ENCODE measurements around the gene NANOS2. TPM values are rescaled to one million over a fixed set of nuclear protein-coding genes. Genes with fewer than 3 reads are reported as not detected.

The NANOS2 gene
- total RNA-seq, 6 experiments from 2014 or later = not detected

DNA sequence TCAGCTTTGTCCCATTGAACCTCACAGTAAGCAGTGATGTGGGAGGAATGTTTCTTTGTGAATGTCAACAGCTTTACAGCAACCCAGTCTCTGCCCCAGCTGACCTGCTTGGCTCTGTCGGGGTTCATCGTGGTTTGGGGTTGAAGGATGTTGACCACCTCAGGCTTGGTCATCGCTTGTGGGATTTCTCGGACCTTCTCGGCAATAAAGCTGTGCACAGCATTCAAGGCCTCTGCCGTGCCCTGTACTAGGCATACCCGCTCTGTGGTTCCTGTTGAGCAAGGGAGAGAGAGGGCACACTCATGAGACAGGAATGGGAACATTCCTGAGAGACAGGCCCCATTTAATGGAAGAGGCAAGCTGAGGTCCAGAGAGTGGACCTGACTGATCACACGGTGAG lies 39.1 kb upstream of the NANOS2 start:
- ATAC-seq (no peak), DNase-seq (no peak)
- Histone ChIP-seq H3K27me3 (no peaks in the 10 kb centered on the region), H3K9me3 (no peaks in the 10 kb centered on the region), H3K36me3 (no peaks in the 10 kb centered on the region), H3K27ac (no peak overlapping the region), H3K4me1 (no peaks in the 10 kb centered on the region), H3K4me3 (no peak overlapping the region)
- no CpG with 5 or more reads among the region's 8 CpGs for WGBS (ENCODE audit: insufficient coverage, low coverage, low lambda C conversion rate, missing lambda C conversion rate)
- TF ChIP-seq POLR2A (IDR thresholded peaks at IDR 0.05) = no peak
- TF ChIP-seq, protein P1, sequence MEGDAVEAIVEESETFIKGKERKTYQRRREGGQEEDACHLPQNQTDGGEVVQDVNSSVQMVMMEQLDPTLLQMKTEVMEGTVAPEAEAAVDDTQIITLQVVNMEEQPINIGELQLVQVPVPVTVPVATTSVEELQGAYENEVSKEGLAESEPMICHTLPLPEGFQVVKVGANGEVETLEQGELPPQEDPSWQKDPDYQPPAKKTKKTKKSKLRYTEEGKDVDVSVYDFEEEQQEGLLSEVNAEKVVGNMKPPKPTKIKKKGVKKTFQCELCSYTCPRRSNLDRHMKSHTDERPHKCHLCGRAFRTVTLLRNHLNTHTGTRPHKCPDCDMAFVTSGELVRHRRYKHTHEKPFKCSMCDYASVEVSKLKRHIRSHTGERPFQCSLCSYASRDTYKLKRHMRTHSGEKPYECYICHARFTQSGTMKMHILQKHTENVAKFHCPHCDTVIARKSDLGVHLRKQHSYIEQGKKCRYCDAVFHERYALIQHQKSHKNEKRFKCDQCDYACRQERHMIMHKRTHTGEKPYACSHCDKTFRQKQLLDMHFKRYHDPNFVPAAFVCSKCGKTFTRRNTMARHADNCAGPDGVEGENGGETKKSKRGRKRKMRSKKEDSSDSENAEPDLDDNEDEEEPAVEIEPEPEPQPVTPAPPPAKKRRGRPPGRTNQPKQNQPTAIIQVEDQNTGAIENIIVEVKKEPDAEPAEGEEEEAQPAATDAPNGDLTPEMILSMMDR (IDR thresholded peaks at IDR 0.05) = no peak
- intact Hi-C loops (cut with DNase I) = no loop called here

DNA sequence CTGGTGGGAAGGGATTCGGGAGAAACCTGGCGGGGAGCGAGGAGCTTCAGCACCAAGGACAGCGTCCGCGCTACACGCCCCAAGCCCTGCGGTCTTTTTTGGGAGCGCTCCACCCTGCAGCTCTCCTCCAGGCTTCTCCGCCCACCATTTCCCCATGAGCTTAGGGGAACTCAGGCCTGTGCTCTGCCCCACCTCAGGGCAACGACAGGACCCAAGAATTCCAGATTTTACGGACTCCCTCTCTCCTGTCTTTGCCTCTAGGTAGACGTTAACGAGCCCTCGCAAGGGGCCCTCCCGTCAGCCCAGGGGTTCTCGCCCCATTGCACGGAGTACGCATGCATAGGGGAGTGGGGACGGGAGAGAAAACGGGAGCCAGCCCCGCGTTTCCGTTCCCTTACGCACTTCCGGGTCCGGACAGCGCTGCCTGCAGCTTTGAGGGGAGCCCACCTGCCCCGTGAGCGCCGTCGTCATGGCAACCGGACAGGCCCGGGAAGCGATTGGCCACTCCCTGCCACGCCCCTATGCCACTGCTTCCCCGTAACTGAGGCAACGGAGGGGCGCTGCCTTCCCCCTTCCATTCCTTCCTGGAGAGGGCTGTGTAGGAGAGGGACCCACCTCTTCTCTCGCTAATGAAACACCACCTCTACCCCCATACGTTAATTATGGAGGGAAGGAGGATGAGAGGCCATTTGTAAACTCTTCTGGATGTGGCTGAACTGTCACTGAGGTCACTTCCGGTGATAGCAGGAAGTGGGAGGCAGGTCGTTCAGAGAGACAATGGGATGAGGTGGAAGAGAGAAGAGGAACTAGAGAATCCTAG lies 38.3 kb upstream of the NANOS2 start:
- no peaks in the 10 kb centered on the region for H3K36me3 ChIP-seq
- WGBS (ENCODE audit: insufficient coverage, low coverage, low lambda C conversion rate, missing lambda C conversion rate) = 0% methylated on average over 4 of the region's 43 CpGs
- intact Hi-C loops (cut with DNase I) = no loop called here
- DNase-seq = peak in 1 of 3 donors; percentile 30
- no peaks in the 10 kb centered on the region for H3K4me1 ChIP-seq
- H3K9me3 ChIP-seq = no peaks in the 10 kb centered on the region
- H3K4me3 ChIP-seq = no peak overlapping the region
- no peak overlapping the region for H3K27ac ChIP-seq
- H3K27me3 ChIP-seq = no peaks in the 10 kb centered on the region
- ATAC-seq = peak; percentile 33 to 67 (median 51)
- TF ChIP-seq, protein P1 (IDR thresholded peaks at IDR 0.05) = no peak
- no peak for TF ChIP-seq POLR2A (IDR thresholded peaks at IDR 0.05)

DNA sequence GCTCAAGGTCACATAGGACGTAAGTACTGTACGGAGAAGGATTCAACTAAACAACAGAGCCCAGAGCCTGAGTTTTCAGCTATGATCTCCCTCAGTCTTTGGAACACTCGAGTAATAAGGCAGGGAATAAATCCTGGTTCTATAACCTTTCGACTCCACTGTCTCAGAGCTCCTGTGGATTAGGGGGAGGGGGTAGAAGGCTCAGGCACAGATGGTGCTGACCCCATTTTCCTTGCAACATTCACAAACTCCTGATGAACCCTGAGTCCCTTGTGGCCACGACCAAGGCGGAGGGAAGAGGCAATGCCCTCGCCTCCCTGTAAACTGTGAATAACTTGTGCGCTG lies 37.7 kb upstream of the NANOS2 start:
- no peak for ATAC-seq
- intact Hi-C loops (cut with DNase I) = no loop called here

DNA sequence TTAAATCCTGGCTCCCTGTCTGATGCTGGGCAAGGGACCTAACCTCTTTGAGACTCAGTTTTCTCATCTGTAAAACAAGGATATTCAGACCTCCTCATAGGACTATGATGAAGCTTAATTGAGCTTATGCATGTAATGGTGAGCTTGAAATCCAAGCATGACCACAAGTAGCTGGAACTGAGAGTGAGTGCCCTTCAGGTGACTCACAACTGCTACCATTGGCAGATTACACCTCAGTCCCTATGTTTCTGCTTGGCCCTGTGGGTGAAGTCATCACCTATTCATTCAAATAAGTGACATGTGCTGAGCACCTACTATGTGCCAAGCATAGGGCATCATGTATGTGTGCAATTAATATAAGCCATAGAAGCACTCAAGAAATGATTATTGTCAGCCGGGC lies 33.3 kb upstream of the NANOS2 start:
- Histone ChIP-seq H3K4me3 (no peak overlapping the region), H3K27me3 (no peaks in the 10 kb centered on the region), H3K36me3 (no peaks in the 10 kb centered on the region), H3K9me3 (no peaks in the 10 kb centered on the region), H3K4me1 (no peaks in the 10 kb centered on the region), H3K27ac (no peak overlapping the region)
- ATAC-seq (no peak), DNase-seq (no peak)
- WGBS (ENCODE audit: insufficient coverage, low coverage, low lambda C conversion rate, missing lambda C conversion rate) = 100% methylated on average over 1 of the region's 1 CpG
- TF ChIP-seq, protein P1 (IDR thresholded peaks at IDR 0.05) = no peak
- TF ChIP-seq POLR2A (IDR thresholded peaks at IDR 0.05) = no peak
- intact Hi-C loops (cut with DNase I) = no loop called here

More for the DNA sequence above, 37.7 kb upstream of the NANOS2 start:
- no peak for TF ChIP-seq POLR2A (IDR thresholded peaks at IDR 0.05)
- TF ChIP-seq, protein P1 (IDR thresholded peaks at IDR 0.05) = no peak
- H3K9me3 ChIP-seq = no peaks in the 10 kb centered on the region
- WGBS (ENCODE audit: insufficient coverage, low coverage, low lambda C conversion rate, missing lambda C conversion rate) = 30% methylated on average over 7 of the region's 8 CpGs
- no peaks in the 10 kb centered on the region for H3K27me3 ChIP-seq
- H3K36me3 ChIP-seq = no peaks in the 10 kb centered on the region
- H3K4me1 ChIP-seq = no peaks in the 10 kb centered on the region
- no peak overlapping the region for H3K27ac ChIP-seq
- no peak for DNase-seq
- no peak overlapping the region for H3K4me3 ChIP-seq

Measured in right lobe of liver (tissue), 6 donors.